ENCODE measurements around the gene ERICH6B. TPM values are rescaled to one million over a fixed set of nuclear protein-coding genes. Genes with fewer than 3 reads are reported as not detected.

ERICH6B gene
- total RNA-seq: not detected

DNA sequence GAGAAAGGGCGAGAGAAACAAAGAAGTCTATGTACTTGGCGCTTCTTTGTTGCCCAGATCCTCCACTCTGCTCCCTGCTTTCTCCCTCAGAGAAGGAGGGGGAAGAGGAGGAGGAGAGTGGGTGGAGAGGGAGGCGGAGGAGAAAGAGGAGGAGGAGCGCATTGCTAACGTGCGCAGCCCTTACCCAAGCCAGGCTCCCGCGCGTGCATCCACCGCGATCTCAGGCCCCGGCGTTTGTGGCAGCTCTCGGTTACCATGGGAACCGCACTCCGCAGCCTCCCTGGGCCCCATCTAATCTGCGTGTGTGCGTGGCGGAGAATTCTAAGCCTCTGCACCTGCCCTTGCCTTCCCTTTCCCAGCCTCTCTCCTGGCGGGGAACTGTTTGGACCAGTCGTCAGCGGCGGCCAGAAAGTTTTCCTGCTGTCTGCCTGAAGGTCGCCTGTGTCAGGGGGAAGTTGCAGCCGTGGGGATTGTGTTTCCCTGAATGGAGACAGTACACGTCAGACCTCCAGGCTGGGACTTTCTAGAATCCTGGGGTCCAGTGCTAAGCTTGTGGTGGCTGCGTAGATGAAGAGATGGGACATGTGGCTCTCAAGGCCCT lies at the start of gene ERICH6B:
Gene ERICH6B (minus strand): TSS at position 239 of the 601 bp plus-strand sequence. CDS start 18,734 bp downstream, outside the sequence.
- TF ChIP-seq, protein P1, sequence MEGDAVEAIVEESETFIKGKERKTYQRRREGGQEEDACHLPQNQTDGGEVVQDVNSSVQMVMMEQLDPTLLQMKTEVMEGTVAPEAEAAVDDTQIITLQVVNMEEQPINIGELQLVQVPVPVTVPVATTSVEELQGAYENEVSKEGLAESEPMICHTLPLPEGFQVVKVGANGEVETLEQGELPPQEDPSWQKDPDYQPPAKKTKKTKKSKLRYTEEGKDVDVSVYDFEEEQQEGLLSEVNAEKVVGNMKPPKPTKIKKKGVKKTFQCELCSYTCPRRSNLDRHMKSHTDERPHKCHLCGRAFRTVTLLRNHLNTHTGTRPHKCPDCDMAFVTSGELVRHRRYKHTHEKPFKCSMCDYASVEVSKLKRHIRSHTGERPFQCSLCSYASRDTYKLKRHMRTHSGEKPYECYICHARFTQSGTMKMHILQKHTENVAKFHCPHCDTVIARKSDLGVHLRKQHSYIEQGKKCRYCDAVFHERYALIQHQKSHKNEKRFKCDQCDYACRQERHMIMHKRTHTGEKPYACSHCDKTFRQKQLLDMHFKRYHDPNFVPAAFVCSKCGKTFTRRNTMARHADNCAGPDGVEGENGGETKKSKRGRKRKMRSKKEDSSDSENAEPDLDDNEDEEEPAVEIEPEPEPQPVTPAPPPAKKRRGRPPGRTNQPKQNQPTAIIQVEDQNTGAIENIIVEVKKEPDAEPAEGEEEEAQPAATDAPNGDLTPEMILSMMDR (IDR thresholded peaks at IDR 0.05; ENCODE audit: low read depth): no peak

- TF ChIP-seq, protein P1 (IDR thresholded peaks at IDR 0.05; ENCODE audit: low read depth): no peak
Measured at GRCh38 chr13:45662162-45662561, 46.6 kb upstream of the ERICH6B start.

DNA sequence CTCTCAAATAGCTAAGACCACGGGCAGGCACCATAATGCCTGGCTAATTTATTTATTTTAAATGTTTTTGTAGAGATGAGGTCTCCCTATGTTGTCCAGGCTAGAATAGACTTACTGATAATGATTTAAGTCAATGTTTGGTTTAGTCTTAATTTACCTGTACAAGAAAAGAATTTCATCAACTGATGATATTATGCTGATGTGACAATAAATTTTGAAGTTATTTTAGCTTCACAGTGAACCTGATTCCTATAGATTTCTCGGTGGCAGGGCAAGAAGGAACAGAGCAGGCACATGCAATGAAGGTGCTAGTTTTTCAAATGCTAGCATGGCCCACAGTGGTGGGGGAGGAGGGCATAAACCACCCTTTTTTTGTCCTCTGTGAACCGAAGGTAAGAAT lies 44.0 kb upstream of the ERICH6B start:
- TF ChIP-seq, protein P1 (IDR thresholded peaks at IDR 0.05; ENCODE audit: low read depth): no peak

- TF ChIP-seq, protein P1 (IDR thresholded peaks at IDR 0.05; ENCODE audit: low read depth): no peak
Measured at GRCh38 chr13:45658586-45659235, 43.2 kb upstream of the ERICH6B start.

DNA sequence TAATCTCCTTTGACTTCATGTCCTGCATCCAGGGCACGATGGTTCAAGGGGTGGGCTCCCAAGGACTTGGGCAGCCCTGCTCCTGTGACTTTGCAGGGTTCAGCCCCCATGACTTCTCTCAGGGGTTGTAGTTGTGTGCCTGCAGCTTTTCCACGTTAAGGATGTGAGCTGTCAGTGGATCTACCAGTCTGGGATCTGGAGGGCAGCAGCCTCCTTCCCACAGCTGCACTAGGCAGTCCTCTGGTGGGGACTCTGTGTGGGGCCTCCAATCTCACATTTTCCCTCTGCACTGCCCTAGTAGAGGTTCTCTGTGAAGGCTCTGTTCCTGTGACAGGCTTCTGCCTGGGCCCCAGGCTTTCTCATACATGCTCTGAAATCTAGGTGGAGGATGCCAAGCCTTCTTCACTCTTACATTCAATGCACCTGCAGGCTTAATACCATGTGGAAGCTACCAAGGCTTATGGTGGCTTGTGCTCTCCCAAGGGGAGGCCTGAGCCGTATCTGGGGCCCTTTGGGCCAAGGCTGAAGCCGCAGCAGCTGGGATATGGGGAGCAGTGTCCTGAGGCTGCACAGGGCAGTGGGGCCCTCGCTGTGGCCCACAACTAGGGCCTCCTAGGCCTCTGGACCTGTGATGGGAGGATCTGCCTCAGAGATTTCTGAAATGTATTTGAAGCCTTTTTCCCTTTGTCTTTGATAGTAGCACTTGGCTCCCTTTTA lies 39.3 kb upstream of the ERICH6B start:
- TF ChIP-seq, protein P1 (IDR thresholded peaks at IDR 0.05; ENCODE audit: low read depth): no peak

DNA sequence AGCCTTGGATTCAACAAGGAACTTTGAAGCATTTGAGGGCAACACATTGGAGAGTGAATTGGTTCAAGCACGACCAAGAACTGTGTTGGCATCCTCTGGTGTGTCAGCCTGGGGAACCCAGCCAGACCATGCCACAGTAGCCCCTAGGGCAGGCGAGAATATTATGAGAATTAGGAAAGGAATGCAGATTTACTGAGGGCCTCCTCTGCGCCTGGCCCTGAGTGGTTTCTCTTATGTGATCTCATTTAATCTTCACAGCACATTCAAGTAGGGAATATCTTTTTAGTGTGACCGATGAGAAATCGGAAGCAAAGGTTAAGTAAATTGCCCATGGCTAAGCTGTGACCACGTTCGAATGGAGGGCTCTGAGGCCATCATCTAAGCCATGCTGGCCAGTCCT lies 15.3 kb upstream of the ERICH6B start:
- TF ChIP-seq, protein P1 (IDR thresholded peaks at IDR 0.05; ENCODE audit: low read depth): no peak

GRCh38 chr13:45629940-45630339 lies 14.4 kb upstream of the ERICH6B start:
- TF ChIP-seq, protein P1 (IDR thresholded peaks at IDR 0.05; ENCODE audit: low read depth): no peak

All from subcutaneous adipose tissue (tissue), 4 donors.